Measurements from ENCODE around the gene SCARB1.

Gene SCARB1

GRCh38 chr12:124862768-124863415 is 772 bp downstream of the SCARB1 start:
- no peak for DNase-seq (ENCODE audit: low read depth)

- DNase-seq (ENCODE audit: low read depth) = no peak
Observed at GRCh38 chr12:124861898-124862676, 1.6 kb downstream of the SCARB1 start.

GRCh38 chr12:124861492-124861891 is 2.2 kb downstream of the SCARB1 start:
- no peak for DNase-seq (ENCODE audit: low read depth)

- DNase-seq (ENCODE audit: low read depth) = no peak
Observed at GRCh38 chr12:124857921-124858461, 5.7 kb downstream of the SCARB1 start.

- DNase-seq (ENCODE audit: low read depth) = no peak
Observed at GRCh38 chr12:124856842-124857178, 6.9 kb downstream of the SCARB1 start.

GRCh38 chr12:124856132-124856841 is 7.4 kb downstream of the SCARB1 start:
- DNase-seq (ENCODE audit: low read depth) = no peak

GRCh38 chr12:124855275-124855957 is 8.2 kb downstream of the SCARB1 start:
- DNase-seq (ENCODE audit: low read depth) = no peak

GRCh38 chr12:124854637-124855184 is 9.0 kb downstream of the SCARB1 start:
- no peak for DNase-seq (ENCODE audit: low read depth)

GRCh38 chr12:124853781-124854636 is 9.7 kb downstream of the SCARB1 start:
- no peak for DNase-seq (ENCODE audit: low read depth)

GRCh38 chr12:124852911-124853427 is 10.7 kb downstream of the SCARB1 start:
- DNase-seq (ENCODE audit: low read depth) = no peak

- DNase-seq (ENCODE audit: low read depth) = no peak
Observed at GRCh38 chr12:124852329-124852831, 11.3 kb downstream of the SCARB1 start.

- DNase-seq (ENCODE audit: low read depth) = no peak
Observed at GRCh38 chr12:124851342-124851741, 12.3 kb downstream of the SCARB1 start.

GRCh38 chr12:124849382-124849781 is 14.3 kb downstream of the SCARB1 start:
- DNase-seq (ENCODE audit: low read depth) = no peak

- DNase-seq (ENCODE audit: low read depth) = no peak
Observed at GRCh38 chr12:124848621-124849380, 14.9 kb downstream of the SCARB1 start.

- no peak for DNase-seq (ENCODE audit: low read depth)
Observed at GRCh38 chr12:124847113-124848074, 16.3 kb downstream of the SCARB1 start.

- no peak for DNase-seq (ENCODE audit: low read depth)
Observed at GRCh38 chr12:124844411-124845397, 19.0 kb downstream of the SCARB1 start.

GRCh38 chr12:124842800-124843510 is 20.7 kb downstream of the SCARB1 start:
- DNase-seq (ENCODE audit: low read depth) = no peak

Data from stimulated activated CD8-positive, alpha-beta memory T cell treated with anti-CD3 and anti-CD28 coated beads, Interleukin-15, amount 100 ng/mL, for 1 hour (primary cell).